Measurements from ENCODE around the gene VPS13D.

DNA sequence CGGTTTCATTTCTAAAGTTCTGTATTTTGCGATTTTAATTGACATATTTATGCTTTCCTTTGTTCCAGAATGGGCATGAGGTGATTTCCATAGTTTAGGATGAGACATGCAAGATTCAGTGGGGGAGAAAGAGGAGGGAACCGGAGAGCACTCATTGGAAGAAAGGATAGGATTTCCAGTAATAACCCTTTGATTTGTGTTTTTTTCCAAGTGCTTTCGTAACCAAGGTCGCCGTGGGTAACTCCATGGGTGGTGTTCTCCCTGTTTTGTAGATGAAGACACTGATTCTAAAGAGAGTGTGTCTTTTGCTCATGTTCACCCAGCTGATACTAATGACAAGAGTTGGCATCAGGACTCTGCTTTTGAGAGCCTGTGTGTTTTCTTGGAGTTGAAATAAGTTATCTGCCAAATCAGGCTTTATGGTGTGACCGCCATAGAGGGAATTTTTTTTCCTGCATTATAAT lies 218.1 kb downstream of the VPS13D start:
- TF ChIP-seq, protein P1, sequence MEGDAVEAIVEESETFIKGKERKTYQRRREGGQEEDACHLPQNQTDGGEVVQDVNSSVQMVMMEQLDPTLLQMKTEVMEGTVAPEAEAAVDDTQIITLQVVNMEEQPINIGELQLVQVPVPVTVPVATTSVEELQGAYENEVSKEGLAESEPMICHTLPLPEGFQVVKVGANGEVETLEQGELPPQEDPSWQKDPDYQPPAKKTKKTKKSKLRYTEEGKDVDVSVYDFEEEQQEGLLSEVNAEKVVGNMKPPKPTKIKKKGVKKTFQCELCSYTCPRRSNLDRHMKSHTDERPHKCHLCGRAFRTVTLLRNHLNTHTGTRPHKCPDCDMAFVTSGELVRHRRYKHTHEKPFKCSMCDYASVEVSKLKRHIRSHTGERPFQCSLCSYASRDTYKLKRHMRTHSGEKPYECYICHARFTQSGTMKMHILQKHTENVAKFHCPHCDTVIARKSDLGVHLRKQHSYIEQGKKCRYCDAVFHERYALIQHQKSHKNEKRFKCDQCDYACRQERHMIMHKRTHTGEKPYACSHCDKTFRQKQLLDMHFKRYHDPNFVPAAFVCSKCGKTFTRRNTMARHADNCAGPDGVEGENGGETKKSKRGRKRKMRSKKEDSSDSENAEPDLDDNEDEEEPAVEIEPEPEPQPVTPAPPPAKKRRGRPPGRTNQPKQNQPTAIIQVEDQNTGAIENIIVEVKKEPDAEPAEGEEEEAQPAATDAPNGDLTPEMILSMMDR (IDR thresholded peaks at IDR 0.05) = no peak
- TF ChIP-seq SP1 (CRISPR knock-in tag; conservative IDR thresholded peaks at IDR 0.05) = no peak
- no peak for TF ChIP-seq TP53 (CRISPR knock-in tag; IDR thresholded peaks at IDR 0.05)
- TF ChIP-seq, protein P2, sequence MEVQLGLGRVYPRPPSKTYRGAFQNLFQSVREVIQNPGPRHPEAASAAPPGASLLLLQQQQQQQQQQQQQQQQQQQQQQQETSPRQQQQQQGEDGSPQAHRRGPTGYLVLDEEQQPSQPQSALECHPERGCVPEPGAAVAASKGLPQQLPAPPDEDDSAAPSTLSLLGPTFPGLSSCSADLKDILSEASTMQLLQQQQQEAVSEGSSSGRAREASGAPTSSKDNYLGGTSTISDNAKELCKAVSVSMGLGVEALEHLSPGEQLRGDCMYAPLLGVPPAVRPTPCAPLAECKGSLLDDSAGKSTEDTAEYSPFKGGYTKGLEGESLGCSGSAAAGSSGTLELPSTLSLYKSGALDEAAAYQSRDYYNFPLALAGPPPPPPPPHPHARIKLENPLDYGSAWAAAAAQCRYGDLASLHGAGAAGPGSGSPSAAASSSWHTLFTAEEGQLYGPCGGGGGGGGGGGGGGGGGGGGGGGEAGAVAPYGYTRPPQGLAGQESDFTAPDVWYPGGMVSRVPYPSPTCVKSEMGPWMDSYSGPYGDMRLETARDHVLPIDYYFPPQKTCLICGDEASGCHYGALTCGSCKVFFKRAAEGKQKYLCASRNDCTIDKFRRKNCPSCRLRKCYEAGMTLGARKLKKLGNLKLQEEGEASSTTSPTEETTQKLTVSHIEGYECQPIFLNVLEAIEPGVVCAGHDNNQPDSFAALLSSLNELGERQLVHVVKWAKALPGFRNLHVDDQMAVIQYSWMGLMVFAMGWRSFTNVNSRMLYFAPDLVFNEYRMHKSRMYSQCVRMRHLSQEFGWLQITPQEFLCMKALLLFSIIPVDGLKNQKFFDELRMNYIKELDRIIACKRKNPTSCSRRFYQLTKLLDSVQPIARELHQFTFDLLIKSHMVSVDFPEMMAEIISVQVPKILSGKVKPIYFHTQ (CRISPR knock-in tag; IDR thresholded peaks at IDR 0.05) = no peak
- TF ChIP-seq ZNF423 (CRISPR knock-in tag; IDR thresholded peaks at IDR 0.05) = no peak
- no peak for TF ChIP-seq EMX1 (CRISPR knock-in tag; IDR thresholded peaks at IDR 0.05)
- TF ChIP-seq, protein P3, sequence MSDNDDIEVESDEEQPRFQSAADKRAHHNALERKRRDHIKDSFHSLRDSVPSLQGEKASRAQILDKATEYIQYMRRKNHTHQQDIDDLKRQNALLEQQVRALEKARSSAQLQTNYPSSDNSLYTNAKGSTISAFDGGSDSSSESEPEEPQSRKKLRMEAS (CRISPR knock-in tag; IDR thresholded peaks at IDR 0.05) = no peak
- TF ChIP-seq, protein P4, sequence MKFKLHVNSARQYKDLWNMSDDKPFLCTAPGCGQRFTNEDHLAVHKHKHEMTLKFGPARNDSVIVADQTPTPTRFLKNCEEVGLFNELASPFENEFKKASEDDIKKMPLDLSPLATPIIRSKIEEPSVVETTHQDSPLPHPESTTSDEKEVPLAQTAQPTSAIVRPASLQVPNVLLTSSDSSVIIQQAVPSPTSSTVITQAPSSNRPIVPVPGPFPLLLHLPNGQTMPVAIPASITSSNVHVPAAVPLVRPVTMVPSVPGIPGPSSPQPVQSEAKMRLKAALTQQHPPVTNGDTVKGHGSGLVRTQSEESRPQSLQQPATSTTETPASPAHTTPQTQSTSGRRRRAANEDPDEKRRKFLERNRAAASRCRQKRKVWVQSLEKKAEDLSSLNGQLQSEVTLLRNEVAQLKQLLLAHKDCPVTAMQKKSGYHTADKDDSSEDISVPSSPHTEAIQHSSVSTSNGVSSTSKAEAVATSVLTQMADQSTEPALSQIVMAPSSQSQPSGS (CRISPR knock-in tag; IDR thresholded peaks at IDR 0.05; ENCODE audit: borderline replicate concordance, low read depth) = no peak
- TF ChIP-seq, protein P5, sequence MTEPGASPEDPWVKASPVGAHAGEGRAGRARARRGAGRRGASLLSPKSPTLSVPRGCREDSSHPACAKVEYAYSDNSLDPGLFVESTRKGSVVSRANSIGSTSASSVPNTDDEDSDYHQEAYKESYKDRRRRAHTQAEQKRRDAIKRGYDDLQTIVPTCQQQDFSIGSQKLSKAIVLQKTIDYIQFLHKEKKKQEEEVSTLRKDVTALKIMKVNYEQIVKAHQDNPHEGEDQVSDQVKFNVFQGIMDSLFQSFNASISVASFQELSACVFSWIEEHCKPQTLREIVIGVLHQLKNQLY (CRISPR knock-in tag; IDR thresholded peaks at IDR 0.05) = no peak
- no peak for TF ChIP-seq NFYB (CRISPR knock-in tag; conservative IDR thresholded peaks at IDR 0.05; ENCODE audit: low read depth)
- TF ChIP-seq, protein P6, sequence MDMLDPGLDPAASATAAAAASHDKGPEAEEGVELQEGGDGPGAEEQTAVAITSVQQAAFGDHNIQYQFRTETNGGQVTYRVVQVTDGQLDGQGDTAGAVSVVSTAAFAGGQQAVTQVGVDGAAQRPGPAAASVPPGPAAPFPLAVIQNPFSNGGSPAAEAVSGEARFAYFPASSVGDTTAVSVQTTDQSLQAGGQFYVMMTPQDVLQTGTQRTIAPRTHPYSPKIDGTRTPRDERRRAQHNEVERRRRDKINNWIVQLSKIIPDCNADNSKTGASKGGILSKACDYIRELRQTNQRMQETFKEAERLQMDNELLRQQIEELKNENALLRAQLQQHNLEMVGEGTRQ (CRISPR knock-in tag; IDR thresholded peaks at IDR 0.05) = no peak
- no peak for TF ChIP-seq RELA (CRISPR knock-in tag; IDR thresholded peaks at IDR 0.05; ENCODE audit: borderline replicate concordance)

All from WTC11 (cell line).